GM08714 (cell line): ENCODE data around the gene PPP1R26.

Experiments used
- H3K4me3 ChIP-seq: fragments of 200-500 bp; sonication (Bioruptor generic); 2 replicates; pipeline ENCODE4 v1.5.1; 2014; ENCODE audit warnings: mild to moderate bottlenecking, low read length, inconsistent platforms
- ZNF274 ChIP-seq: IDR thresholded peaks from 2 replicates; pipeline ENCODE4 v1.6.1; 2012; ENCODE audit warnings: mild to moderate bottlenecking, low read depth, low read length

PPP1R26 gene

DNA sequence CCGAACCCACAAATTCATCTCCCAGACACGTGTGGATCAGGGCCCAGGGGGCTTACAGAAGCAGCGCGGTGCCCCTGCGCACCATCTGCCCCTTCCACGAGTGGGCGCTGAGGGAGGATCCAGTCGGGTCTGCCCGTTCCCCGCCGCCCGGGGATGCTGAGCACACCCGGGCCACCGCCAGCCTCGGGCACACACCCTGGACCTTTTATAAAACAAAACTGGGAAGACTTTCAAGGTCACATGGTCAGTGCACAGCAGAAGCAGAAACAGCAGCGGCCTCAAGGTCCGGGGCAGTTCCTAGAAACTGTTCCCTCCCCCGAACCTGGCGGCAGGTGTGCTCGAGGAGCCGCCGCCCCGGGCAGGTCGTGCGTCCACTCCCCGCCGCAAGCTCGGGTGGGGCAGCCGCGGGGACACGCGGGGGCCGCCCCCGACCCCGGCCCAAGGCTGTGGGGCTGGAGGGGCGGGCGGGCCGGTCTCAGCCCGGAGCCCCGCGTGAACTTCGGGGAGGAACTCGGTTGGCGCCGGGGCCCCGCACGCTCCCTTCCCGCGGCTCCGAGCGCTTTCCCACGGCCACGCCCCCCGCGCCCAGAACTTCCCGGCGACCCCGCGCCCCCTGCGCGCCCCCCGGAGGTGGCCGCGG lies 633 bp upstream of the PPP1R26 start:
- TF ChIP-seq ZNF274 = no peak
- H3K4me3 ChIP-seq = peak overlapping the region; percentile 32; the same call in 1 of the 2 replicates

DNA sequence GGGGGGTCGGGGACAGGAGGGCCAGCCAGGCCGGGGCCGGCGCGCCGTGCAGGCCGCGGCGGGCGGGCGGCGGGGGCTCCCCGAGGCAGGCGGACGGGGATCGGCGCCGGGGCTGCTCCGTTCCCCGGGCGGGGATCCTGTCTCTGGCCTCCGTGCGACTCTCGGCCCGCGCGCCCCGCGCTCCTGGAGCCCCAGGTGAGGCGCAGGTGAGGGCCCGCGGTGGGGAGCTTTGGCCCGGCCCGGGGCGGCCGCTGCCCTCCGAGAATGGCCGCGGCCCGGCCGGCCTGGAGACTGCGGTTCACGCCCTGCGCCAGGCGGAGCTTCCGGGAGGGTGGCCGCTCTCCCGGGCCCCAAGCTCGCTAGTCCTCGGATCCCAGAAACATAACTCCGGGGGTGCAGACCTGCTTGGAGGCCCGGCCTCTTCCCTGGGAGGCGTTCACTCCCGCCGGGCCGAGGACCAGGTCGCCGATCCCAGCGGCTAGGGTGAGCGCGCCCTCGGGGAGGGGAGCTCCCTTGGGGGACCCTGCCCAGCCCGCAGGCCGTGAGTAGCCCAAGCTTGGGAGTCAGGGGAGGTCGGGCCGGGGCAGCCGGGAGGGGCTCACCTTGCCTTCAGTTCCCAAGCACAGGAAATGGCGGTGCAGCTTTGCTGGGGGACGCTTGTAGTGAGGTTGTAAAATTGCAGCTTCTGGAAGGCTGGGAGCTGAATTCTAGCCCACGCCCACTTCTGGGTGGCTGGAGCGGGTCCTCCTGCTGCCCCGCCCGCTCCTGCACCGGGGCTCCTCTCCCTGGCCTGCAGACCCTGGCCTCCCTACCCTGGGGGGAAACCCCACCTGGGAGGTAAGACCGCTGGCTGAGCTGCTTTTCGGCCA lies 723 bp downstream of the PPP1R26 start:
- peak overlapping the region; percentile 67 for H3K4me3 ChIP-seq

DNA sequence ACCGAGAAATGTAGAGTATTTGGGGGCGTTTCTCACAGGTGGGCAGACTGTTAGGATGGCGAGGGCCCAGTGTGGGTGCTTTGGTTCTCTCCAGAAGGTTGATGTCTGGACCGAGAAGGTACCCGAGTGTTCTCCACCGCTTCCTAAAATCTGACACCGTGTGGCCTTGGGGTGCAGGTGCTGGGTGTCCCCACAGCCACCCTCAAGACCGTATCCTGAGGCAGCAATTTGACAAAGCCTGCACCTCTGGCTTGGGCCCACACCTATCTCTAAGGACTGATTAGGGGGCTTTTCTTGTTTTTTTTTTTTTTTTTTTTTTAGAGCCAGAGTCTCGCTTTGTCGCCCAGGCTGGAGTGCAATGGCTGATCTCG lies 1.3 kb downstream of the PPP1R26 start:
- no peak for TF ChIP-seq ZNF274
- H3K4me3 ChIP-seq = peak overlapping the region; percentile 67; the same call in 1 of the 2 replicates

More for the DNA sequence above, 723 bp downstream of the PPP1R26 start:
- TF ChIP-seq ZNF274 = no peak

DNA sequence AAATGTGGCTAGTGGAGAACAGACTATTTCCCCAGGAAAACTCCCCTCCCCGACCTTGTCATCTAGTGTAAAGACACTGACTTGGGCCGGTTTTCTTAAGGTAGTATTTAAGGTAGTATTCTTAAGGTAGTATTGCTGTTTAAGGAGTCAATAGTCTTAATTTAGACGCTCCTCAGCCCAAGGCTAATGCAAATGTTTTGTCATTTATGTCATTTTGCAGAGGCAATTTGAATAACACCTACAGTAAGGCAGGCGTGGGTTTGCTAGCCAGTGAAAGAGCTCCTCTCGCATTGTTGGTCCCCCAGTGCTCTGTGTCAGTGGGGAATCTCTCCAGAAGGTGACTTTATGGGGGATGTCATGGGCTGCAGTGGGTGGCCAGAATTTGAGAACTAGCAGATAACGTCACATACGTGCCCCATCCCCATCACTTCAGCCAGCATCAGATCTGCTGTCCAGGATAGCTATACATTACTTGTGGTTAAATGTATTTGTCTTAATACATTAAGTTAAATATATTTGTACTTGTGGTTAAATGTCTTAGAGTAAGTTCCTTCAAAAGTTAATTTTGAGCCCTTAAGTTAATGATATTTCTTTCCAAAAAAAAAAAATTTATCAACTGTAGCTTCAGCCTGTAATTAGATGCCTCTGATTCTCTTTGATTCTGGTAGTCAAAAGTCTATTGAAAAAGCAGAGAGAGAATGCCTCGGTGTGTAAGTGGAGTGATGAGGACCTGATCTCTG lies 2.6 kb downstream of the PPP1R26 start:
- TF ChIP-seq ZNF274 = no peak
- no peak overlapping the region for H3K4me3 ChIP-seq

DNA sequence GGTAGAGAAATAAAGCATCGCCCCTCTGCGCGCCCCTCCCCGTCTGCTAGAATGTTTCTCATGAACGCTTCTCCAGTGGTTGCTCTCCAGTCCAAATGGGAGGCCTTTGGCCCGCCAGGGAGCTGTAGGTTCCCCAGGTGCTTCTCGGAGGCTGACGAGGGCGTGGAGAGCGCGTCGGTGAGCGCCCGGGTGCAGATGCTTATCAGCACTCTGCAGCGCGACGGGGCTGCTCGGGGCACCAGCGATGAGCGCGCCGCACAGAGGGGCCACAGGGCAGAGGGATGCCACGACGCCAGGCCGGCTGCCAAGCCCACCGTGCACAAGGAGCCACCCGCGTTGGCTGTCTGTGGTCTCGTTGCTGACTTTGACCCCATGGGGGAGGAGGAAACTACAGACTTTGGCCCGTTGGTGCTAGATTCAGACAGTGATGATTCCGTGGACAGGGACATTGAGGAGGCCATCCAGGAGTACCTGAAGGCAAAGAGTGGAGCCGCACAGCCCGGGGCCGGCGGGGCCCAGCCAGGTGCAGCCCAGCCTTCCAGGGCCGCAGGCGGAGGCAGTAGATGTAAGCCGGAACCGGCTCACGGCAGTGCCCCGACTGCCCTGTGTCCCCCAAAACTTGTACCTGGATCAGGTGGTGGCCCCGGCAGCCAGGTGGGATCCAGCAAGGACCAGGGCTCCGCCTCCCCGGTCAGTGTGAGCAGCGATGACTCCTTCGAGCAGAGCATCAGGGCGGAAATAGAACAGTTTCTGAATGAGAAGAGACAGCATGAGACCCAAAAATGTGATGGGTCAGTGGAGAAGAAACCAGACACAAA lies 5.1 kb downstream of the PPP1R26 start:
- H3K4me3 ChIP-seq = no peak overlapping the region
- no peak for TF ChIP-seq ZNF274

DNA sequence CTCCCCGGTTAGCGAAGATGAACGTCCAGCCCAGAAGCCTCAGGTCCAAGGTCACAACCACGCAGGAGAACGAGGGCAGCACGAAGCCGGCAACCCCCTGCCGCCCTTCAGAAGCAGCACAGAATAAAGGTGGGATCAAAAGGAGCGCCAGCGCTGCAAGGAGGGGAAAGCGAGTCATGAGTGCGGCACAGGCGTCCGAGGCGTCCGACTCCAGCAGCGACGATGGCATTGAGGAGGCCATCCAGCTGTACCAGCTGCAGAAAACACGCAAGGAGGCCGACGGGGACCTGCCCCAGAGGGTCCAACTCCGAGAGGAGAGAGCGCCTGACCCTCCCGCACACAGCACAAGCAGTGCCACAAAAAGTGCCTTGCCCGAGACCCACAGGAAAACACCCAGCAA lies 5.8 kb downstream of the PPP1R26 start:
- TF ChIP-seq ZNF274 = no peak
- H3K4me3 ChIP-seq = no peak overlapping the region

DNA sequence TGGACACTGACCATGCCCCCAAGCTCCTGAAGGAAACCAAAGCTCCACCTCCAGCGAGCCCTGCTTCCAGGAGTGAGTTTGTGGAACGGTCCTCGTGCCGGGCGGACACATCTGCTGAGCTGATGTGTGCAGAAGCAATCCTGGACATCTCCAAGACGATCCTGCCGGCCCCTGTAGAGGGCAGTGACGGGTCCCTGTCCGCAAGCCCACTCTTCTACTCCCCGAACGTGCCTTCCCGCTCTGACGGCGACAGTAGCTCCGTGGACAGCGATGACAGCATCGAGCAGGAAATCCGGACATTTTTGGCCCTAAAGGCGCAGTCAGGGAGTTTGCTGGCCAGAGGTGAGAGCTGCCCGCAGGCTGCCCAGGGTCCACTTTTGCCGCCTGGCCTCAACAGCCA lies 6.2 kb downstream of the PPP1R26 start:
- H3K4me3 ChIP-seq = no peak overlapping the region
- no peak for TF ChIP-seq ZNF274

DNA sequence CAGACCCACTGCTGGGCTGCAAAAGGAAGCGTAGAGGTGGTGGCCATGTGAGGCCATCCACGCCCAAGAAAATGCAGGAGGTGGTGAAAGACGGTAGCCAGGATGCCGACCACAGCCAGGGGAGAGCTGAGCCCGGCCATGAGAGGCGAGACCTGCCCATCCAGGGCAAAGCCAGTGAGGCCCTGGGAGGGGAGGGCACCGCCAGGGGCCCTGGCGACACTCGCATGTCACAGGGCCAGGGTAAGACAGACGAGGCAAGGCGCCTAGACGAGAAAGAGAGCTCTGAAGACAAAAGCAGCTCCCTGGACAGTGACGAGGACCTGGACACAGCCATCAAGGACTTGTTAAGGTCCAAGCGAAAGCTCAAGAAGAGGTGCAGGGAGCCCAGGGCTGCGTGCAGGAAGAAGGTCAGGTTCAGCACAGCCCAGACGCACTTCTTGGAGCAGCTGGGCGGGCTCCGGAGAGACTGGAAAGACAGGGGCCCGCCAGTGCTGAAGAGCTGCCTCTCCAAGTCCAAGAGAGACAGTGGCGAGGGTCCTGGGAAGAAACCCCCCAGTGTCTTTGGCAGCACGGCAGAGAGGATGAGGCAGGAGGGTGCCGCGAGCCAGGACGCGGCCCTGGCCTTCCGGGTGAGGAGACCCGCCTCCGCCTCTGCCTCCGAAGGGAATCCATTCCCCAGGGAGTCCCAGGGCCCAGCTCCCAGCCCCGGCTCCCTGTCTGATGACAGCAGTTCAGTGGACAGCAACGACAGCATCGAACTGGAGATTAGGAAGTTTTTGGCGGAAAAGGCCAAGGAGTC lies 6.9 kb downstream of the PPP1R26 start:
- no peak overlapping the region for H3K4me3 ChIP-seq
- TF ChIP-seq ZNF274 = no peak

DNA sequence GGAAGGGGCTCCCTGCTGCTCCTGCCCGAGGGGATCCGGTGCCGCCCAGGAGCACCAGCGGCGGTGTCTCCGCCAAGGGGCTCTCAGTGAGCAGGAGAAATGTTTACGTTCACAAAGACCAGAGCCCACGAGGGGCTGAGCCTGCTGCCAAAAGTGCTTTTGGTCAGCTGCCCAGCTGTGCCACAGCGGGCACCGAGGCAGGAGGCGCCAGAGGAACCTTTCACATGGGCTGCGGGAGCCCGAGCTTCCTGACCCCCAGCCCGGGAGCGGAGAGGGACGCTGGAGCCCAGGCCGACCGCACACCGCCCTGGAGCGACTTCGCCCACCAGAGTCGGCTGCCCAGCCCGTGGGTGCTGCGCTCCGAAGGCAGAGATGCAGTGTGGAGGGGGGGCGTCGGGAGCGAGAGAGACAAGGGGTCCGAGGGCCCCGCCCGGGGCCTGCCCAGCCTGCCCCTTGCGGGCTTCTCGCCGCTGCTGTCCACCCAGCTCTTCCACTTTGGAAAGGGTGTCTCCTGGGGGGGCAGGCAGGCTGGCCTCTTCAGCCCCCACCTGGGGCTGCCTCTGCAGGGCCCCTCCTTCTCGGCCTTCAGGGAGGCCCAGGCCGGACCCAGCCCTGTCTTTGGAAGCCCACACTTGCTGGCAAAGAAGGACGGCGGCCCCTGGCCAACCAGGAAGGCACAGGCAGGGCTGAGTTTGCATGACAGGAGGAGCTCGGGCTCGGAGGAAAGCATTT lies 7.9 kb downstream of the PPP1R26 start:
- H3K4me3 ChIP-seq = no peak overlapping the region
- TF ChIP-seq ZNF274 = no peak

DNA sequence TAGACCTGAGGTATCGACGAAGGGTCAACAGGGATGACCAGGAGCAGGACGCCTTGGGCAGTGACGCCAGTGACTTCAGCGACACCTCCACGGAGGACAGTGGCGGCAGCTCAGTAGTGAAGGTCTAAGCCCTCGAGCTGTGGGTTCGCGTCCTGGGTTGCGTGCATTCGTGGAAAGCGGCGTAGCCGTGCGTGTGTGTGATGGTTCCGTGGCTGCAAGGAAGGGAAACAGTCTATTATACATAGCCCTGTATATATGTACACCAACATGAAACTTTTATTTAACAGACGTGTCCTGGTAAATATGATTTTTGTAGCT lies 8.4 kb downstream of the PPP1R26 start:
- TF ChIP-seq ZNF274 = no peak
- no peak overlapping the region for H3K4me3 ChIP-seq

DNA sequence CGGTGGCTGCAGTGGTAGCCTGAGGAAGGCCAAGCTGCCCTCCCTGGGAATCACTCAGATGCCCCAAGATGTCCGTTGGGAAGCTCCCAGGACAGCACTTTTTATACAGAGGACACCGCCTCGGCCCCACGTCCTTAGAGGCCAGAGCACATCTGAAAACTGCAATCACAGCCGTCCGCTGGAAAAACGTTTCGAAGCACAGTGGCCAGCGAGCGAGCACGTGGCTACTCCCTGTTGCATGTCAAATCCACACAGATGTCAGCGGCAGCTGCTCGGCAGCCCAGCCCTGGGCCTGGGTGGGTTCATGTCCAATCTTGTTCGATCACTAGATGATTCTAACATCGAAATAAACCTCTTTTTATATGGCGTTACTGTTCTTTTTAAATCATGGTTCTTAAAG lies 8.9 kb downstream of the PPP1R26 start:
- TF ChIP-seq ZNF274 = no peak
- no peak overlapping the region for H3K4me3 ChIP-seq

DNA sequence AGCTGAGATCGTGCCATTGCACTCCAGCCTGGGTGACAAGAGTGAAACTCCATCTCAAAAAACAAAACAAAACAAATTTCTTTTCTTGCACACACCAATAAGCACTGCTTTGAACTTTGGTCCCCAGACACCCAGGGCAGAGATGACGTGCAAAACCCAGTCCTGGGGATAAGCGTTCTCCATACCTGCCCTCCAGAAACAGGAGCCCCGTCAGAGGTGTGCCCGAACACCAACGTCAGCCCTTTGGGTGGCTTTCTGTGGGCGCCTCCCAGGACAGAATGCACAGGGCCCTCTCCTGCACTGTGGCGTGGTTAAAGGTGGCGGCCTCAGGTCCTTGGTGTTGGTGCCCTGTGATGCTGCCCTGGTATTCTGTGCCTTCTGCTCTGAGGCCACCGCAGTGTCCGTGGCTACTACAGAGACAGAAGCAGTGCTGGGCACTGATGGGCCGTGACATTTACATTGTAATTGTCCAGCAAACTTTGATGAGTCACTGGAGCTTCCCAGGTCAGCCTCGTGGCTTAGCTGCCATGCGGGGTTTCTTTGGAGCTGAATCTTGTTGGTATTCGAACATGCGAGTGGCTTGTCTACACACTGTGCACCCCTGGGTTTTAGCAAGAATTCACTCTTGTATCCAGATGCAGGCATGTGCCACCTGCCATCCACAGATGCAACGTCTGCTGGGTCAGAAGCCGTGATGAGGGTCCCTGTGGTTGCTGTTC lies 9.8 kb downstream of the PPP1R26 start:
- no peak overlapping the region for H3K4me3 ChIP-seq
- no peak for TF ChIP-seq ZNF274
